ENCODE results near the gene FFAR1.
"Not testable (repeated sequence)": the region's sequence is repeated elsewhere in the genome, so short reads cannot be mapped to it uniquely, and the experiment has no call there.

FFAR1 gene

DNA sequence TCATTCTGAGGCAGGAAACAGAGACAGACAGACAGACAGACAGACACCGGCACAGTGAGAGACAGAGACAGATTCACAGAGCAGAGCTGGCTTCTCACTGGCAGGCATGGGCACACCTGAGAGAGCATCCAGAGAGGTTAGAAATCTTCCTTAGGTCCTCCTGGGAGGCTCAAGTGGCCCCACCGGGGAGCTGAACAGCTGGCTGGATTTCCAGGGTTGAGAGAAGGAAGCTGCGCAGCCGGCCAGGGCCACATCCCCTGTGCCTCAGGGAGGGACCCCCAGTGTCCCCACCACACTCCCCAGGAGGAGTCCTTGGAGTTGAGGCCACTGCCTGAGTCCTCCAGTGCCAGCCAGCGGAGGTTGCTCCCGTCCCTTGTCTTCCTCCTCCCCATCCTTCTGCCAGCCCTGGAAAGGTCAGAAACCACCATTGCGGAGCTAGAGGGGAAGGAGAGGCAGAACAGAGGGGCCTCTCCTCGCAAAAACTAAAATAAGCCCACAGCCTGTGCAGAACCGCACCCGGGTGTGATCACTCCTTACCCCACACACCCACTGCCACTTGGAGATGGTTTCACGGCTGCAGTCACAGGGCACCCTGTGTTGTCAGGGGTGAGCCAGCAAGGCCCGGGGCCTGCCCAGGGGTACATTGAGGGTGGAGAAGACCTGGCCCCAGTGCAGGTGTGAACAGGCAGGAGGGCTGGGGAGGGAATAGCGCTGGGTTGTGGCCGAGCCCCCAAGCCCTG is 14.7 kb downstream of the FFAR1 start:
- no peak for DNase-seq (ENCODE audit: low read depth in 2 of 2)

- DNase-seq (ENCODE audit: low read depth in 2 of 2) = no peak
Measured at GRCh38 chr19:35363001-35363590, 15.4 kb downstream of the FFAR1 start.

DNA sequence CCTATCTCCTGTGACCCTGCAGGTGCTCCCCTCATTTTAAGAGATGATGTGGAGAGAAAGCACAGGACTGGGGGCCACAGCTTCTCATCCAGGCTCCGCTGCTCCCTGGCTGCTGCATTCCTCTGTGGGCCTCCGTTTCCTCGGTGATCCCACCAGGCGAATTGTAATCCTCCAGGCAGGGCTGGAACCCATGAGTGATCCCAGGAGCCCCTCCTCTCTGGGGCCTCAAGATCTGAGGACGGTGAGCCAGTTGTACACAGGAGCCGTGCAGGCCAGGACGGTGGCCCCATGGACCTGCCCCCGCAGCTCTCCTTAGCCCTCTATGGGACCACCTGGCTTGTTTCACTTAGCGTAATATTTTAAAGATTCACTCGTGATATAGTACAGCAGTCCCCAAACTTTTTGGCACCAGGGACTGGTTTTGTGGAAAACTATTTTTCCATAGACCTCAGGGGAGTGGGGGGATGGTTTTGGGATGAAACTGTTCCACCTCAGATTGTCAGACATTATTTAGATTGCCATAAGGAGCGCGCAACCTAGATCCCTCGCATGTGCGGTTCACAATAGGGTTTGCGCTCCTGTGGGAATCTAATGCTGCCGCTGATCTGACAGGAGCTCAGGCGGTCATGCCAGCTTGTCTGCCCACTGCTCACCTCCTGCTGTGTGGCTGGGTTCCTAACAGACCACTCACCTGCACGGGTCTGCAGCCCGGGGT is 16.2 kb downstream of the FFAR1 start:
- DNase-seq (ENCODE audit: low read depth in 2 of 2) = no peak

GRCh38 chr19:35365303-35365702 is 17.6 kb downstream of the FFAR1 start:
- DNase-seq (ENCODE audit: low read depth in 2 of 2) = no peak

- DNase-seq (ENCODE audit: low read depth in 2 of 2) = no peak
Measured at GRCh38 chr19:35368378-35368777, 20.7 kb downstream of the FFAR1 start.

DNA sequence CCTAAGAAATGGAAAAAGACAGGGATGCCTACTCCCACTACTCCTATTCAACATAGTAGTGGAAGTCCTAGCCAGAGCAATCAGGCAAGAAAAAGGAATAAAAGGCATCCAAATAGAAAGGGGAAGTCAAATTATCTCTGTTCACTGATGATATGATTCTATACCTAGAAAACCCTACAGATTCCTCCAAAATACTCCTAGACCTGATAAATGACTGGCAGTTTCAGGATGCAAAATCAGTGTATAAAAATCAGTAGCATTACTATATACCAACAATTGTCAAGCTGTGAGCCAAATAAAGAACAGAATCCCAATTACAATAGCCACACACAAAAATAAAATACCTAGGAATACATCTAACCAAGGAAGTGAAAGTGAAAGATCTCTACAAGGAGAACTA is 21.8 kb downstream of the FFAR1 start:
- no peak for DNase-seq (ENCODE audit: low read depth in 2 of 2)

DNA sequence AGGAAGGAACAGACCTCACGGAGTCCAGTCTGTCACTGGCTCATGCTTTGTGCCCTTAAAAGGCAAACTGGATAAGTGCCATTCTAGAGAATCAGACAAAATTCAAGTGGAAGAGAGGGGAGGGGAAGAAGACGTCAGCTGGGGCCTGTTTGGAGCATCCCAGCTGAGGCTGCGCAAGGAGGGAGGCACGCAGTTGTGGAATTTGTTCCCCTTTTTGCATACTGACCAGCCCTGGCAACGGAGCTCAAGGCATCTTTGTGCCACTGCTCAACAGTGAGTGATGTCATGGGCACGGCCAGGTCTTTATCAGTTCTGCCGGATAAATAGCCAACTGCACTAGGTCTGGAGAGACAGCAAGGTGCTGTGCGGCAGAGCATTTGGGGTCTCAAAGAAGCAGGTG is 23.0 kb downstream of the FFAR1 start, which contains the start of gene GPR42:
Gene GPR42 (plus strand): TSS at position 347 of the 400 bp plus-strand sequence. CDS start 292 bp downstream, outside the sequence.
- no peak for DNase-seq (ENCODE audit: low read depth in 2 of 2)

DNA sequence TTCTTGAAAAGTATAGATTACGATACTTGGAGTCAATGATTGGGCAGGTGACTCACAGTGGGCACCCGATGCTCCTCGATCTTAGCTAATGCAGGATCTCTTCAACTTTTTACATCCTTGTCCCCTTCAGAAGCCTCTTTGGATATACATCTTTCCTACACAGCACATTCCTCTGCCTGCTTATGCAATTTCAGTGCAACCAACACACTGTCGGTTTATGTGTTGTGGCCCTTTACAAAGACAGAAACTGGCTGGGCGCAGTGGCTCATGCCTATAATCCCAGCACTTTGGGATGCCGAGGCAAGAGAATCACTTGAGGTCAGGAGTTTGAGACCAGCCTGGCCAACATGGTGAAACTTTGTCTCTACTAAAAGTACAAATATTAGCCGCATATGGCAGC is 25.8 kb downstream of the FFAR1 start:
- DNase-seq (ENCODE audit: low read depth in 2 of 2) = no peak

DNA sequence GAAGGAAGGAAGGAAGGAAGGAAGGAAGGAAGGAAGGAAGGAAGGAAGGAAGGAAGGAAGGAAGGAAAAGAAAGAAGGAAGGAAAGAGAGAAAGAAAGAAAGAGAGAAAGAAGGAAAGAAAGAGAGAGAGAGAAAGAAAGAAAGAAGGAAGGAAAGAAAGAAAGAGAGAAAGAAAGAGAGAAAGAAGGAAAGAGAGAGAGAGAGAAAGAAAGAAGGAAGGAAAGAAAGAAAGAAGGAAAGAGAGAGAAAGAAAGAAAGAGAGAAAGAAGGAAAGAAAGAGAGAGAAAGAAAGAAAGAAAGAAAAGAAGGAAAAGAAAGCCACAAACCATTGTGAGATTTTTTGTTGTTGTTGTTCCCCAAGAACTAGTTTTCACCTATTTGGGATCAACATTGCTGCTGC is 26.3 kb downstream of the FFAR1 start:
- not testable (repeated sequence) for DNase-seq (ENCODE audit: low read depth in 2 of 2)

DNA sequence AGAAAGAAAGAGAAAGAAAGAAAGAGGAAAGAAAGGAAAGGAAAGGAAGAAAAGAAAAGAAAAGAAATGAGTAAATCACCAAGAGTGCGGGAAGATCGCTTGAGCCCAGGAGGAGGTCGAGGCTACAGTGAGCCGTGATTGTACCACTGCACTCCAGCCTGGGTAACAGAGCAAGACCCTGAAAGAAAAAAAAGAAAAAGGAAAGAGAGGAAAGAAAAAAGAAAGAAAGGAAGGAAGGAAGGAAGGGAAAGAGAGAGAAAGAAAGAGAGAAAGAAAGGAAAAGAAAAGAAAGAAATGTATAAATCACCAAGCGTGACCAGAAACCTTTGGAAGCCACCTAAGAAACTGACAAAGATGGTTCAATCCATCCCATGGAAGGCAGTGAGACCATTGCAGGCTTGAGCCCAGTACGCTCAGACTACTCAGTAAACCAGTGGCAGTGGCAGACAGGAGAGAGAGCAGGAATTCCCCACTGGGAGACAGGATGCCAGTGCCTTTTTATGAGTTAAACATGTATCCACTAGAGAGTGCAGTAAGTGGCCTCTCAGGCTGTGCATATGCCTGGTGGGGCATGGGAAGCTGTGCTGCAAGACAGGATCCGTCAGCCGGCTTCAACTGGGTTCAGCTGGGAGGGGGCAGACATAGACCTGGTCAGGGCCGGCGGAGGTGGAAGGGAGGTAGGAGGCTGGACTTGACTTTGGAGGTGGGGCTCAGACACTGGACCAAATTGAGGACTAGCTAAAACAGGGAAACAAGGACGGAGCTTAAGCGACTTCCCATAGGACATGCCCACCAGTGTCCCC is 28.0 kb downstream of the FFAR1 start:
- DNase-seq (ENCODE audit: low read depth in 2 of 2) = no peak

- DNase-seq (ENCODE audit: low read depth in 2 of 2) = no peak
Measured at GRCh38 chr19:35377656-35378055, 30.0 kb downstream of the FFAR1 start.

DNA sequence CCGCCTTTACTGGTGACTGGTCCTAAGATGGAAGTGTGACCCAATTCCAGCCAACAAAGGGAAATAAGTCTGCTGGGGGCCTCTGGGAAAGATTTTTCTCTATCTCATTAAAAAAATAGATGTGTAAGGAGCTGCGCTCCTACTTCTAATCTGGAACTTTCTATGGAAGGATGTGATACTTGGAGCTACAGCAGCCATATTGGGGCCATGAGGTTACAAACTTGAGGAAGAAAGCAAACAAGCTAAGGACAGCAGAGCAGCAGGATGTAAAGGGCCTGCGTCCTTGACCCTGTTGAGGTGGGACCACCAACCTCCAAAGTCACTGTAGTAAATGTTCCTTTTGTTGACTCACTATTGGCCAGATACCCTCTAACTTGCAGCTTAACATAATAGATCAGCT is 30.7 kb downstream of the FFAR1 start:
- DNase-seq (ENCODE audit: low read depth in 2 of 2) = no peak

DNA sequence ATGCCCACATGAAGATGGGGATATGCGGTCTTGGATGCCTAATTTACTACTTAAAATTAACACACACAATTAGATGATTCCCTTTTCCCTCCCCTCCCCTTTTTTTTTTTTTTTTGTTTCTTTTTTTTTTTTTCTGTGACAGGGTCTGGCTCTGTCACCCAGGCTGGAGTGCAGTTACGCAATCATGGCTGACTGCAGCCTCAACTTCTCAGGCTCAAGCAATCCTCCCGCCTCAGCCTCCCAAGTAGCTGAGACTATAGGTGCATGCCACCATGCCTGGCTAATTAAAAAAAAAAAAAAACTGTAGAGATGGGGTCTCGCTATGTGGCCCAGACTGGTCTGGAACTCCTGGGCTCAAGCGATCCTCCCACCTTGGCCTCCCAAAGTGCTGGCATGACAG is 31.8 kb downstream of the FFAR1 start:
- not testable (repeated sequence) for DNase-seq (ENCODE audit: low read depth in 2 of 2)

DNA sequence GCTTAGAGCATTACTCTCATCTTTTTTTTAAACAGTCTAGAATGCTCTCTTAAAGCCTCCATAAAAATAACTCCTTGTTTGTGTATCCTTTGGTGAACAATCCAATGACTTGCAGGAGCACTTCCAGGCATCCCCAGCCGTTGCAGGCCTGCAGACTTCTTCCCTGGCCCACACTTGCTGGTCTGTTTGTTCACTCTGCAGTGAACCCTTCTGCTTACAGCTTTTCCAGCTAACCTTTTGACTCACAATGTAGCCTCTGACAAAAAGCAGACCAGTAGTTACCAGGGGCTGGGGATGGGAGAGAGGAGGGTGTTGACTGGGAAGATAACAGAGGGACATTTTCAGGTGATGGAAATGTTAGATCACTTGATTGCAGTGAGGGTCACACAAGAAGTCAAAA is 32.3 kb downstream of the FFAR1 start:
- DNase-seq (ENCODE audit: low read depth in 2 of 2) = no peak

GRCh38 chr19:35380450-35381124 is 32.9 kb downstream of the FFAR1 start:
- DNase-seq (ENCODE audit: low read depth in 2 of 2) = no peak

DNA sequence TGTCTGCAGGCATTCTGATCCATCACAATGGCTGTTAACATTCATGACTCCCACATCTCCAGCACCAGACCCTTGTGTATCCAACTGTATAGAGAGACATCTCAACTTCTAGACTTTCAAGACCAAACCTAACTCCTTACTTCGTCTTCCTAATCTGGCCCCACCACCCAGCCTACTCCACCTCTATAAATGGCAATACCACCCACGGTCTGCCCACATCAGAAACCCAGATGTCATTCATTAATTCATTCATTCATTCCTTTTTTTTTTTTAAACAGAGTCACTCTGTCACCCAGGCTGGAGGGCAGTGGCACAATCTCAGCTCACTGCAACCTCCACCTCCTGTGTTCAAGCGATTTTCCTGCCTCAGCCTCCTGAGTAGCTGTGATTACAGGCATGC is 33.6 kb downstream of the FFAR1 start:
- DNase-seq (ENCODE audit: low read depth in 2 of 2) = no peak

DNA sequence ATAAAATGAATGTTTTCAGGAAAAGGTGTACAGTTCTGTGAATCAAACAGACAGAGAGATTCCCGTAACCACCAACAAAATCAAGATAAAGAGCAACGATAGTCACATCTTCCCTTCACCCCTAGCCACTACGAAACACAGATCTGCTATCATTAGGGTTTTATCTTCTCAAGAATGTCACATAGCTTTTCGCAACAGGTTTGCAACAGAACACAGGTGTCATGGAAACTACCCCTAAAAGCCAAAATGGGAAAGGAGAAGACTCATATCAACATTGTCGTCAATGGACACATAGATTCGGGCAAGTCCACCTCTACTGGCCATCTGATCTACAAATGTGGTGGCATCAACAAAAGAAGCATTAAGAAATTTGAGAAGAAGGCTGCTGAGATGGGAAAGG is 34.2 kb downstream of the FFAR1 start:
- no peak for DNase-seq (ENCODE audit: low read depth in 2 of 2)

DNA sequence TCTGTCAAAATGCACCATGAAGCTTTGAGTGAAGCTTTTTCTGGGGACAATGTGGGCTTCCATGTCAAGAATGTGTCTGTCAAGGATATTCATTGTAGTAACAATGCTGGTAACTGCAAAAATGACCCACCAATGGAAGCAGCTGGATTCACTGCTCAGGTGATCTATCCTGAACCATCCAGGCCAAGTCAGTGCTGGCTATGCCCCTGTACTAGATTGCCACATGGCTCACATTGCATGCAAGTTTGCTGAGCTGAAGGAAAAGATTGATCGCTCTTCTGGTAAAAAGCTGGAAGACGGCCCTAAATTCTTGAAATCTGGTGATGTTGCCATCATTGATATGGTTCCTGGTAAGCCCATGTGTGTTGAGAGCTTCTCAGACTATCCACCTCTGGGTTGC is 35.8 kb downstream of the FFAR1 start:
- DNase-seq (ENCODE audit: low read depth in 2 of 2) = no peak

DNA sequence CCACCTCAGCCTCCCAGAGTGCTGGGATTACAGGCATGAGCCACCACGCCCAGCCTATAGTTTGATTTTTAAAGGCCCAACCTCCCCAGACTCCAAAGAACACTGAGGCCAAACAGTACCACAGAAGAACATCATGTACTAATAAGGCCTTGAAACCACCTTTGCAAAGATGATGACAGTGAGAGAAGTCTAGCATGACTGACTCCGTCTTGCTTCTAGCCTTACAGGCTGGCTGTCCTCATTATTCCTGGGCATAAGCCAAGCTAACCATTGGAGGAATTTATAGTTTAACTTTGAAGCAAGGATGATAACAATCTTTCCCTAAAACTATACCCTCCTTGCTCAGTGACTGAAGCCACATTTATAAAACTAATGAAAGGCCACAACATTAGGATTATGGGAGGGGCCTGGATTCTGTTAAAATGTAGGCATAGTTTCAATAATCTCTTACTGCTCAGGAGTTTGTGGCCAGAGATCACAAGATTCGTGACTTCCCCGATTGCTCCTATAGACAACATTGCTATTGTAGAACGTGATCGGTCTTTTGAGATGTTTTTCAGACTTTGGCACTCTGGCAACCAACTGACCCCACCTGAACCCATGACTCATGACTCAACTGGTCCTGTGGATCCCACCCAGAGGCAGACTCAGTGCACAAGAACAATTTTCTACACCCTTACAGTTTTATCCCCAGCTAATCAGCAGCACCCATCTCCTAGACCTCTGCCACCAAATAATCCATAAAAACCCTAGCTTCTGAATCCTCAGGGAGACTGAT is 40.8 kb downstream of the FFAR1 start:
- no peak for DNase-seq (ENCODE audit: low read depth in 2 of 2)

GRCh38 chr19:35389192-35389861 is 41.6 kb downstream of the FFAR1 start:
- DNase-seq (ENCODE audit: low read depth in 2 of 2) = no peak

Measured in fibroblast of skin of left biceps (primary cell).